H1 (cell line): ENCODE results near the gene GCK. TPM values are rescaled to one million over a fixed set of nuclear protein-coding genes. Genes with fewer than 3 reads are reported as not detected.

ENCODE experiments used
- CHD1 ChIP-seq: IDR thresholded peaks from 2 replicates; pipeline ENCODE4 v1.6.1; 2012; ENCODE audit warnings: low read depth, low read length, improper control_type of control experiment
- FOSL1 ChIP-seq: IDR thresholded peaks from 2 replicates; pipeline ENCODE4 v1.6.1; 2011; ENCODE audit warnings: mild to moderate bottlenecking, low read depth, low read length, moderate library complexity; ENCODE audit not compliant: insufficient read depth
- GTF2F1 ChIP-seq: IDR thresholded peaks from 2 replicates; pipeline ENCODE4 v1.6.1; 2012; ENCODE audit warnings: low read depth, low read length, improper control_type of control experiment, borderline replicate concordance
- HDAC2 ChIP-seq, 2 experiments: fragments of 300-600 bp in 1 of 2; sonication (generic) in 1 of 2; IDR thresholded peaks; 2 replicates each; pipeline ENCODE4 v1.6.1; 2011 to 2012; ENCODE audit warnings: low read depth in 2 of 2, low read length in 2 of 2, mild to moderate bottlenecking in 2 of 2, moderate library complexity in 2 of 2, borderline replicate concordance in 1 of 2, inconsistent platforms in 1 of 2
- NANOG ChIP-seq: IDR thresholded peaks from 2 replicates; pipeline ENCODE4 v1.6.1; 2011; ENCODE audit warnings: low read length, low read depth, mild to moderate bottlenecking, inconsistent platforms; ENCODE audit not compliant: insufficient read depth, poor library complexity, severe bottlenecking
- RNF2 ChIP-seq: fragments of 200-900, 300-1000 bp; sonication (generic); IDR thresholded peaks from 2 replicates; pipeline ENCODE4 v1.7.1; 2016; ENCODE audit warnings: borderline replicate concordance, low read depth, mild to moderate bottlenecking, antibody characterized with exemption, low read length; ENCODE audit not compliant: poor library complexity, severe bottlenecking; ENCODE audit errors: missing control alignments
- SP4 ChIP-seq: IDR thresholded peaks from 2 replicates; pipeline ENCODE4 v1.6.1; 2012; ENCODE audit warnings: low read length, inconsistent platforms
- TAF7 ChIP-seq: optimal IDR thresholded peaks from 2 replicates; pipeline ENCODE3; 2011; ENCODE audit warnings: low read depth, mild to moderate bottlenecking, inconsistent platforms, low read length, moderate library complexity, borderline replicate concordance
- TCF12 ChIP-seq: IDR thresholded peaks from 2 replicates; pipeline ENCODE4 v1.6.1; 2011; ENCODE audit warnings: low read depth, mild to moderate bottlenecking, low read length
- polyA plus RNA-seq, 7 experiments: library from polyadenylated mRNA; depleted of rRNA in 3 of 7; stranded (reverse) in 5 of 7; unstranded in 2 of 7; fragments of >200 nt in 5 of 7; fragments of 200-250 nt in 2 of 7; gene quantifications; 1 replicate in 5 of 7; 2 replicates in 1 of 7; 4 replicates in 1 of 7; pipeline versions ENCODE4 v1.2.1 to v1.2.3, GENCODE V29; 2011 to 2013; ENCODE audit warnings: missing spikeins in 2 of 7, mixed read lengths in 2 of 7
- total RNA-seq: library from RNA; stranded (reverse); fragmentation: NEBNext Ultra II Directional; extraction: Animal tissue kit (Norgen Biotek cat#: 25700); gene quantifications from 2 replicates; pipeline ENCODE4 v1.2.1, GENCODE V29; 2021
- TF ChIP-seq, protein P1 (sequence below): fragments of 300-600 bp; sonication (generic); IDR thresholded peaks from 2 replicates; pipeline ENCODE4 v1.7.1; 2012; ENCODE audit warnings: low read length, moderate library complexity, mild to moderate bottlenecking, inconsistent platforms; ENCODE audit not compliant: insufficient replicate concordance

The GCK gene
- total and polyA plus RNA-seq, 2 of the 8 experiments (the other 6 are each of a cell fraction or from before 2014, with no cell fraction given), result 2.4 to 4.9 TPM

DNA sequence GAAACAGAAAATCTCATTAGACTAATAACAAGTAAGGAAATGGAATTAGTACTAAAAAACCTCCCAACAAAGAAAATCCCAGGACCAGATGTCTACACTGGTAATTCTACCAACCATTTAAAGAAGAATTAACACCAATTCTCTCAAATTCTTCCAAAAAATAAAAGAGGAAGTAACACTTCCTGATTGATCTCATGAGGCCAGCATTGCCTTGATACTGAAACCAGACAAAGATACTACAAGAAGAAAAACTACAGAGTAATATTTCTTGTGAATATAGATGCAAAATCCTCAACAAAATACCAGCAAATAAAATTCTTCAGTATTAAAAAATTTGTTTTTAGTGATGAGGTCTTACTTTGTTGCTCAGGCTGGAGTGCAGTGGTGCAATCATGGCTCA lies 21.3 kb downstream of the GCK start (continued):
- TF ChIP-seq, protein P1, sequence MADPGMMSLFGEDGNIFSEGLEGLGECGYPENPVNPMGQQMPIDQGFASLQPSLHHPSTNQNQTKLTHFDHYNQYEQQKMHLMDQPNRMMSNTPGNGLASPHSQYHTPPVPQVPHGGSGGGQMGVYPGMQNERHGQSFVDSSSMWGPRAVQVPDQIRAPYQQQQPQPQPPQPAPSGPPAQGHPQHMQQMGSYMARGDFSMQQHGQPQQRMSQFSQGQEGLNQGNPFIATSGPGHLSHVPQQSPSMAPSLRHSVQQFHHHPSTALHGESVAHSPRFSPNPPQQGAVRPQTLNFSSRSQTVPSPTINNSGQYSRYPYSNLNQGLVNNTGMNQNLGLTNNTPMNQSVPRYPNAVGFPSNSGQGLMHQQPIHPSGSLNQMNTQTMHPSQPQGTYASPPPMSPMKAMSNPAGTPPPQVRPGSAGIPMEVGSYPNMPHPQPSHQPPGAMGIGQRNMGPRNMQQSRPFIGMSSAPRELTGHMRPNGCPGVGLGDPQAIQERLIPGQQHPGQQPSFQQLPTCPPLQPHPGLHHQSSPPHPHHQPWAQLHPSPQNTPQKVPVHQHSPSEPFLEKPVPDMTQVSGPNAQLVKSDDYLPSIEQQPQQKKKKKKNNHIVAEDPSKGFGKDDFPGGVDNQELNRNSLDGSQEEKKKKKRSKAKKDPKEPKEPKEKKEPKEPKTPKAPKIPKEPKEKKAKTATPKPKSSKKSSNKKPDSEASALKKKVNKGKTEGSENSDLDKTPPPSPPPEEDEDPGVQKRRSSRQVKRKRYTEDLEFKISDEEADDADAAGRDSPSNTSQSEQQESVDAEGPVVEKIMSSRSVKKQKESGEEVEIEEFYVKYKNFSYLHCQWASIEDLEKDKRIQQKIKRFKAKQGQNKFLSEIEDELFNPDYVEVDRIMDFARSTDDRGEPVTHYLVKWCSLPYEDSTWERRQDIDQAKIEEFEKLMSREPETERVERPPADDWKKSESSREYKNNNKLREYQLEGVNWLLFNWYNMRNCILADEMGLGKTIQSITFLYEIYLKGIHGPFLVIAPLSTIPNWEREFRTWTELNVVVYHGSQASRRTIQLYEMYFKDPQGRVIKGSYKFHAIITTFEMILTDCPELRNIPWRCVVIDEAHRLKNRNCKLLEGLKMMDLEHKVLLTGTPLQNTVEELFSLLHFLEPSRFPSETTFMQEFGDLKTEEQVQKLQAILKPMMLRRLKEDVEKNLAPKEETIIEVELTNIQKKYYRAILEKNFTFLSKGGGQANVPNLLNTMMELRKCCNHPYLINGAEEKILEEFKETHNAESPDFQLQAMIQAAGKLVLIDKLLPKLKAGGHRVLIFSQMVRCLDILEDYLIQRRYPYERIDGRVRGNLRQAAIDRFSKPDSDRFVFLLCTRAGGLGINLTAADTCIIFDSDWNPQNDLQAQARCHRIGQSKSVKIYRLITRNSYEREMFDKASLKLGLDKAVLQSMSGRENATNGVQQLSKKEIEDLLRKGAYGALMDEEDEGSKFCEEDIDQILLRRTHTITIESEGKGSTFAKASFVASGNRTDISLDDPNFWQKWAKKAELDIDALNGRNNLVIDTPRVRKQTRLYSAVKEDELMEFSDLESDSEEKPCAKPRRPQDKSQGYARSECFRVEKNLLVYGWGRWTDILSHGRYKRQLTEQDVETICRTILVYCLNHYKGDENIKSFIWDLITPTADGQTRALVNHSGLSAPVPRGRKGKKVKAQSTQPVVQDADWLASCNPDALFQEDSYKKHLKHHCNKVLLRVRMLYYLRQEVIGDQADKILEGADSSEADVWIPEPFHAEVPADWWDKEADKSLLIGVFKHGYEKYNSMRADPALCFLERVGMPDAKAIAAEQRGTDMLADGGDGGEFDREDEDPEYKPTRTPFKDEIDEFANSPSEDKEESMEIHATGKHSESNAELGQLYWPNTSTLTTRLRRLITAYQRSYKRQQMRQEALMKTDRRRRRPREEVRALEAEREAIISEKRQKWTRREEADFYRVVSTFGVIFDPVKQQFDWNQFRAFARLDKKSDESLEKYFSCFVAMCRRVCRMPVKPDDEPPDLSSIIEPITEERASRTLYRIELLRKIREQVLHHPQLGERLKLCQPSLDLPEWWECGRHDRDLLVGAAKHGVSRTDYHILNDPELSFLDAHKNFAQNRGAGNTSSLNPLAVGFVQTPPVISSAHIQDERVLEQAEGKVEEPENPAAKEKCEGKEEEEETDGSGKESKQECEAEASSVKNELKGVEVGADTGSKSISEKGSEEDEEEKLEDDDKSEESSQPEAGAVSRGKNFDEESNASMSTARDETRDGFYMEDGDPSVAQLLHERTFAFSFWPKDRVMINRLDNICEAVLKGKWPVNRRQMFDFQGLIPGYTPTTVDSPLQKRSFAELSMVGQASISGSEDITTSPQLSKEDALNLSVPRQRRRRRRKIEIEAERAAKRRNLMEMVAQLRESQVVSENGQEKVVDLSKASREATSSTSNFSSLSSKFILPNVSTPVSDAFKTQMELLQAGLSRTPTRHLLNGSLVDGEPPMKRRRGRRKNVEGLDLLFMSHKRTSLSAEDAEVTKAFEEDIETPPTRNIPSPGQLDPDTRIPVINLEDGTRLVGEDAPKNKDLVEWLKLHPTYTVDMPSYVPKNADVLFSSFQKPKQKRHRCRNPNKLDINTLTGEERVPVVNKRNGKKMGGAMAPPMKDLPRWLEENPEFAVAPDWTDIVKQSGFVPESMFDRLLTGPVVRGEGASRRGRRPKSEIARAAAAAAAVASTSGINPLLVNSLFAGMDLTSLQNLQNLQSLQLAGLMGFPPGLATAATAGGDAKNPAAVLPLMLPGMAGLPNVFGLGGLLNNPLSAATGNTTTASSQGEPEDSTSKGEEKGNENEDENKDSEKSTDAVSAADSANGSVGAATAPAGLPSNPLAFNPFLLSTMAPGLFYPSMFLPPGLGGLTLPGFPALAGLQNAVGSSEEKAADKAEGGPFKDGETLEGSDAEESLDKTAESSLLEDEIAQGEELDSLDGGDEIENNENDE, result no peak
- TF ChIP-seq FOSL1 (no peak), SP4 (no peak), NANOG (no peak), GTF2F1 (no peak), TAF7 (no peak), HDAC2 (IDR thresholded peaks at IDR 0.05; ENCODE audit: borderline replicate concordance in 1 of 2, low read depth in 2 of 2, low read length in 2 of 2) (no peak), CHD1 (no peak), RNF2 (no peak), TCF12 (no peak)
